Measurements from ENCODE around the gene ATG3. TPM values are rescaled to one million over a fixed set of nuclear protein-coding genes. Genes with fewer than 3 reads are reported as not detected.
A peak's percentile ranks its signal among the peaks of the same experiment; 100 is the strongest.
"Not testable (repeated sequence)": the region's sequence is repeated elsewhere in the genome, so short reads cannot be mapped to it uniquely, and the experiment has no call there.

The ATG3 gene
- total RNA-seq, 2 donors from 2014 or later = 44.7 to 54.3 TPM

GRCh38 chr3:112503304-112503972 lies 58.3 kb downstream of the ATG3 start:
- no peak for DNase-seq (ENCODE audit: low spot score)
- peaks cover 9 to 13% of the 10 kb centered on the region in 2 donors for H3K4me1 Mint-ChIP-seq (ENCODE audit: low read depth in 2 of 2)
- H3K4me3 Mint-ChIP-seq = no peak overlapping the region
- no peaks in the 10 kb centered on the region for H3K9me3 Mint-ChIP-seq
- H3K36me3 Mint-ChIP-seq = no peaks in the 10 kb centered on the region
- H3K27me3 Mint-ChIP-seq = no peaks in the 10 kb centered on the region
- no peak for ATAC-seq
- no peak overlapping the region for H3K27ac Mint-ChIP-seq

GRCh38 chr3:112500621-112501020 lies 61.1 kb downstream of the ATG3 start:
- H3K27ac Mint-ChIP-seq = no peak overlapping the region
- no peaks in the 10 kb centered on the region for H3K36me3 Mint-ChIP-seq
- no peak for DNase-seq (ENCODE audit: low spot score)
- no peaks in the 10 kb centered on the region for H3K9me3 Mint-ChIP-seq
- H3K27me3 Mint-ChIP-seq = no peaks in the 10 kb centered on the region
- no peak overlapping the region for H3K4me3 Mint-ChIP-seq
- H3K4me1 Mint-ChIP-seq (ENCODE audit: low read depth in 2 of 2) = peaks cover 9 to 13% of the 10 kb centered on the region in 2 donors
- ATAC-seq = no peak

GRCh38 chr3:112498914-112499711 lies 62.6 kb downstream of the ATG3 start, which contains the start of gene BTLA:
TSS of gene BTLA (minus strand) at chr3:112499472. CDS start at chr3:112499358, 114 bp downstream.
- peak within 1 kb of the TSS; percentile 73 for H3K4me3 Mint-ChIP-seq
- no peak for DNase-seq (ENCODE audit: low spot score)
- peak within 1 kb of the TSS; percentile 56 to 75 for H3K27ac Mint-ChIP-seq
- no peaks in the 10 kb centered on the region for H3K27me3 Mint-ChIP-seq
- peaks cover 9 to 13% of the 10 kb centered on the region in 2 donors for H3K4me1 Mint-ChIP-seq (ENCODE audit: low read depth in 2 of 2)
- no peaks in the 10 kb centered on the region for H3K9me3 Mint-ChIP-seq
- peaks cover 4% of the 10 kb centered on the region for H3K36me3 Mint-ChIP-seq
- ATAC-seq = no peak

- peaks cover 4% of the 10 kb centered on the region for H3K36me3 Mint-ChIP-seq
- H3K9me3 Mint-ChIP-seq = no peaks in the 10 kb centered on the region
- peaks cover 9 to 13% of the 10 kb centered on the region in 2 donors for H3K4me1 Mint-ChIP-seq (ENCODE audit: low read depth in 2 of 2)
- peak overlapping the region; percentile 67 for H3K4me3 Mint-ChIP-seq
- no peaks in the 10 kb centered on the region for H3K27me3 Mint-ChIP-seq
- H3K27ac Mint-ChIP-seq = peak overlapping the region; percentile 56 to 75
- ATAC-seq = no peak
- no peak for DNase-seq (ENCODE audit: low spot score)
Observed at GRCh38 chr3:112497897-112498548, 63.7 kb downstream of the ATG3 start.

- peaks cover 4% of the 10 kb centered on the region for H3K36me3 Mint-ChIP-seq
- DNase-seq (ENCODE audit: low spot score) (no peak), ATAC-seq (no peak)
- no peaks in the 10 kb centered on the region for H3K9me3 Mint-ChIP-seq
- H3K27ac Mint-ChIP-seq = peak overlapping the region in 1 of 2 donors; percentile 61
- no peaks in the 10 kb centered on the region for H3K27me3 Mint-ChIP-seq
- H3K4me1 Mint-ChIP-seq (ENCODE audit: low read depth in 2 of 2) = peaks cover 9 to 13% of the 10 kb centered on the region in 2 donors
- H3K4me3 Mint-ChIP-seq = no peak overlapping the region
Observed at GRCh38 chr3:112496366-112497067, 65.2 kb downstream of the ATG3 start.

GRCh38 chr3:112494448-112494767 lies 67.4 kb downstream of the ATG3 start:
- not testable (repeated sequence) for DNase-seq (ENCODE audit: low spot score); H3K4me3 Mint-ChIP-seq; H3K9me3 Mint-ChIP-seq; H3K4me1 Mint-ChIP-seq (ENCODE audit: low read depth in 2 of 2); H3K27me3 Mint-ChIP-seq; ATAC-seq; H3K27ac Mint-ChIP-seq; H3K36me3 Mint-ChIP-seq

GRCh38 chr3:112492124-112492523 lies 69.6 kb downstream of the ATG3 start:
- no peaks in the 10 kb centered on the region for H3K4me1 Mint-ChIP-seq (ENCODE audit: low read depth in 2 of 2)
- no peaks in the 10 kb centered on the region for H3K27me3 Mint-ChIP-seq
- no peak overlapping the region for H3K27ac Mint-ChIP-seq
- DNase-seq (ENCODE audit: low spot score) (no peak), ATAC-seq (no peak)
- H3K36me3 Mint-ChIP-seq = peaks cover 4% of the 10 kb centered on the region
- H3K9me3 Mint-ChIP-seq = no peaks in the 10 kb centered on the region
- H3K4me3 Mint-ChIP-seq = no peak overlapping the region

- Mint-ChIP-seq H3K9me3 (no peaks in the 10 kb centered on the region), H3K4me3 (no peak overlapping the region), H3K27me3 (no peaks in the 10 kb centered on the region), H3K27ac (no peak overlapping the region), H3K4me1 (ENCODE audit: low read depth in 2 of 2) (no peaks in the 10 kb centered on the region), H3K36me3 (peaks cover 4% of the 10 kb centered on the region)
- no peak for DNase-seq (ENCODE audit: low spot score)
- ATAC-seq = no peak
Observed at GRCh38 chr3:112491373-112491772, 70.4 kb downstream of the ATG3 start.

GRCh38 chr3:112489674-112490479 lies 71.9 kb downstream of the ATG3 start:
- Mint-ChIP-seq H3K36me3 (peaks cover 4% of the 10 kb centered on the region), H3K9me3 (no peaks in the 10 kb centered on the region), H3K4me1 (ENCODE audit: low read depth in 2 of 2) (no peaks in the 10 kb centered on the region), H3K27me3 (no peaks in the 10 kb centered on the region), H3K27ac (peak overlapping the region in 1 of 2 donors; percentile 7), H3K4me3 (no peak overlapping the region)
- ATAC-seq = no peak
- DNase-seq (ENCODE audit: low spot score) = no peak

- peaks cover 0 to 4% of the 10 kb centered on the region in 2 donors for H3K4me1 Mint-ChIP-seq (ENCODE audit: low read depth in 2 of 2)
- no peak for DNase-seq (ENCODE audit: low spot score)
- H3K36me3 Mint-ChIP-seq = no peaks in the 10 kb centered on the region
- H3K27me3 Mint-ChIP-seq = no peaks in the 10 kb centered on the region
- H3K9me3 Mint-ChIP-seq = no peaks in the 10 kb centered on the region
- no peak for ATAC-seq
- H3K4me3 Mint-ChIP-seq = no peak overlapping the region
- H3K27ac Mint-ChIP-seq = no peak overlapping the region
Observed at GRCh38 chr3:112486811-112487505, 74.8 kb downstream of the ATG3 start.

GRCh38 chr3:112484352-112484751 lies 77.4 kb downstream of the ATG3 start:
- no peak for DNase-seq (ENCODE audit: low spot score)
- Mint-ChIP-seq H3K4me1 (ENCODE audit: low read depth in 2 of 2) (peaks cover 0 to 6% of the 10 kb centered on the region in 2 donors), H3K9me3 (no peaks in the 10 kb centered on the region), H3K36me3 (no peaks in the 10 kb centered on the region), H3K27me3 (peaks cover 1 to 2% of the 10 kb centered on the region in 2 donors), H3K27ac (no peak overlapping the region), H3K4me3 (no peak overlapping the region)
- ATAC-seq = no peak

- peaks cover 2 to 7% of the 10 kb centered on the region in 2 donors for H3K27me3 Mint-ChIP-seq
- no peaks in the 10 kb centered on the region for H3K36me3 Mint-ChIP-seq
- no peaks in the 10 kb centered on the region for H3K9me3 Mint-ChIP-seq
- no peak overlapping the region for H3K27ac Mint-ChIP-seq
- H3K4me1 Mint-ChIP-seq (ENCODE audit: low read depth in 2 of 2) = peaks cover 0 to 6% of the 10 kb centered on the region in 2 donors
- DNase-seq (ENCODE audit: low spot score) (no peak), ATAC-seq (no peak)
- H3K4me3 Mint-ChIP-seq = no peak overlapping the region
Observed at GRCh38 chr3:112482675-112483074, 79.1 kb downstream of the ATG3 start.

Data from natural killer cell treated with Interleukin-12 subunit alpha and Interleukin-12 subunit beta and Interleukin-15 and Interleukin-18, amount 100 ng/mL, for 72 hours (primary cell).